CD14-positive monocyte (primary cell): ENCODE data around the gene PRR5. TPM values are rescaled to one million over a fixed set of nuclear protein-coding genes. Genes with fewer than 3 reads are reported as not detected.

Experiments used
- DNase-seq, 3 donors: peaks; one replicate each; pipeline ENCODE4 v3.0.0-alpha.2; 2011 to 2022
- H2AFZ ChIP-seq: 2 replicates; pipeline ENCODE4 v1.6.0; 2012; ENCODE audit warnings: mild to moderate bottlenecking, low read depth, low read length, inconsistent platforms; ENCODE audit not compliant: insufficient read depth, poor library complexity, severe bottlenecking
- H3K27ac ChIP-seq, 2 donors: 1 replicate in 1 of 2; 2 replicates in 1 of 2; pipeline ENCODE4 v1.5.1; 2012 to 2013; ENCODE audit warnings: low read length in 2 of 2, control low read depth in 1 of 2, inconsistent platforms in 1 of 2, low read depth in 1 of 2, mild to moderate bottlenecking in 1 of 2
- H3K27me3 ChIP-seq, 2 donors: one replicate each; pipeline versions ENCODE4 v1.6.0 to v1.6.1; 2011 to 2013; ENCODE audit warnings: low read length in 2 of 2; ENCODE audit not compliant: control insufficient read depth in 2 of 2, insufficient read depth in 2 of 2
- H3K36me3 ChIP-seq, 2 donors: replicated peaks in 1 of 2; 1 replicate in 1 of 2; 2 replicates in 1 of 2; pipeline versions ENCODE4 v1.5.1 to v1.6.1; 2012 to 2013; ENCODE audit warnings: low read length in 2 of 2, control low read depth in 1 of 2, inconsistent platforms in 1 of 2, mild to moderate bottlenecking in 1 of 2; ENCODE audit not compliant: insufficient read depth in 2 of 2, control insufficient read depth in 1 of 2
- H3K4me1 ChIP-seq, 2 donors: 1 replicate in 1 of 2; 2 replicates in 1 of 2; pipeline versions ENCODE4 v1.5.1 to v1.6.1; 2012 to 2013; ENCODE audit warnings: low read length in 2 of 2, control low read depth in 1 of 2, inconsistent platforms in 1 of 2, mild to moderate bottlenecking in 1 of 2, moderate library complexity in 1 of 2; ENCODE audit not compliant: insufficient read depth in 2 of 2, control insufficient read depth in 1 of 2
- H3K4me2 ChIP-seq: replicated peaks from 2 replicates; pipeline ENCODE3; 2012; ENCODE audit warnings: low read length, moderate library complexity, mild to moderate bottlenecking; ENCODE audit not compliant: poor library complexity, severe bottlenecking; ENCODE audit errors: extremely low read depth
- H3K4me3 ChIP-seq, 3 experiments: fragments of 200-600 bp in 1 of 3; sonication (generic) in 1 of 3; replicated peaks in 1 of 3; 1 replicate in 2 of 3; 2 replicates in 1 of 3; pipeline ENCODE4 v1.5.1; 2011 to 2013; ENCODE audit warnings: low read length in 3 of 3, mild to moderate bottlenecking in 3 of 3, control low read depth in 2 of 3, low read depth in 2 of 3, inconsistent platforms in 1 of 3, moderate library complexity in 1 of 3
- H3K79me2 ChIP-seq: 2 replicates; pipeline ENCODE4 v1.6.0; 2012; ENCODE audit warnings: mild to moderate bottlenecking, control low read depth, inconsistent platforms, low read length, moderate library complexity; ENCODE audit not compliant: insufficient read depth
- H3K9ac ChIP-seq: 2 replicates; pipeline ENCODE4 v1.6.0; 2017; ENCODE audit warnings: low read length, mild to moderate bottlenecking; ENCODE audit not compliant: insufficient read depth, poor library complexity, severe bottlenecking
- H3K9me3 ChIP-seq, 2 donors: replicated peaks in 1 of 2; 1 replicate in 1 of 2; 2 replicates in 1 of 2; pipeline versions ENCODE4 v1.5.1 to v1.6.1; 2012 to 2013; ENCODE audit warnings: low read length in 2 of 2, control low read depth in 1 of 2; ENCODE audit not compliant: control insufficient read depth in 1 of 2, insufficient read depth in 1 of 2
- H4K20me1 ChIP-seq: 2 replicates; pipeline ENCODE4 v1.6.0; 2012; ENCODE audit warnings: mild to moderate bottlenecking, low read length, control low read depth, moderate library complexity; ENCODE audit not compliant: insufficient read depth
- H3K27ac Mint-ChIP-seq, 7 donors: one replicate each; pipeline ENCODE4 v1.8.0; 2020; ENCODE audit warnings: mild to moderate bottlenecking in 7 of 7, mixed read lengths in 7 of 7, moderate library complexity in 6 of 7, inconsistent platforms in 2 of 7
- H3K27me3 Mint-ChIP-seq, 3 donors: one replicate each; pipeline ENCODE4 v1.8.0; 2021 to 2022; ENCODE audit warnings: low read depth in 3 of 3, mild to moderate bottlenecking in 3 of 3, mixed read lengths in 3 of 3, moderate library complexity in 3 of 3, inconsistent platforms in 1 of 3
- H3K36me3 Mint-ChIP-seq, 2 donors: one replicate each; pipeline ENCODE4 v1.8.0; 2020; ENCODE audit warnings: mixed read lengths in 2 of 2, inconsistent platforms in 1 of 2, mild to moderate bottlenecking in 1 of 2
- H3K4me1 Mint-ChIP-seq: one replicate; pipeline ENCODE4 v1.8.0; 2020; ENCODE audit warnings: mild to moderate bottlenecking, mixed read lengths
- H3K4me3 Mint-ChIP-seq, 2 donors: one replicate each; pipeline ENCODE4 v1.8.0; 2020; ENCODE audit warnings: mild to moderate bottlenecking in 2 of 2, mixed read lengths in 2 of 2, moderate library complexity in 1 of 2
- H3K9me3 Mint-ChIP-seq, 7 donors: one replicate each; pipeline ENCODE4 v1.8.0; 2020 to 2022; ENCODE audit warnings: mixed read lengths in 7 of 7, mild to moderate bottlenecking in 6 of 7, moderate library complexity in 6 of 7, inconsistent platforms in 2 of 7
- CTCF ChIP-seq: fragments of 200-600 bp; IDR thresholded peaks from one replicate; pipeline ENCODE4 v1.8.0; 2022; ENCODE audit warnings: antibody characterized with exemption, mild to moderate bottlenecking
- WGBS: methylation state at CpG from one replicate; pipeline ENCODE4 v1.1.5; 2013; ENCODE audit warnings: missing lambda C conversion rate; ENCODE audit not compliant: insufficient coverage; 5-methylcytosine and 5-hydroxymethylcytosine counted together
- intact Hi-C, 2 donors: fragments of 100-400 bp; cut with micrococcal nuclease; formaldehyde crosslinking; loops; one replicate each; pipeline versions ENCODE4 v1.15.0 to v1.15.1; 2023
- polyA plus RNA-seq, 3 donors: library from polyadenylated mRNA; depleted of rRNA in 1 of 3; unstranded in 2 of 3; stranded (reverse) in 1 of 3; fragments of 300-500 nt in 2 of 3; fragments of >200 nt in 1 of 3; fragmentation: Illumina TruSeq in 2 of 3; gene quantifications; 1 replicate in 2 of 3; 2 replicates in 1 of 3; pipeline ENCODE4 v1.2.3, GENCODE V29; 2012 to 2021

Gene PRR5
- polyA plus RNA-seq, 3 donors = 0.66 to 1.5 (median 1.2) TPM

GRCh38 chr22:44666207-44666585, 35.8 kb upstream of the PRR5 start:
- Histone ChIP-seq H3K27me3 (peaks cover 24 to 35% of the 10 kb centered on the region in 2 donors), H3K27ac (no peak overlapping the region), H3K36me3 (no peaks in the 10 kb centered on the region), H3K4me1 (peaks cover 50 to 56% of the 10 kb centered on the region in 2 donors), H3K4me3 (no peak overlapping the region), H3K4me2 (no peak overlapping the region), H3K79me2 (no peaks in the 10 kb centered on the region), H2AFZ (no peak overlapping the region), H3K9ac (no peak overlapping the region), H3K9me3 (peaks cover 11% of the 10 kb centered on the region in 2 donors), H4K20me1 (no peaks in the 10 kb centered on the region)
- H3K4me1 Mint-ChIP-seq = peaks cover 56% of the 10 kb centered on the region
- H3K27ac Mint-ChIP-seq = no peak overlapping the region
- TF ChIP-seq CTCF = no peak
- no peak overlapping the region for H3K4me3 Mint-ChIP-seq
- WGBS = 42% methylated on average over 2 of the region's 3 CpGs
- H3K9me3 Mint-ChIP-seq = peaks cover 0 to 15% (median 4%) of the 10 kb centered on the region in 7 donors
- no peak for DNase-seq
- intact Hi-C loops = no loop called here
- H3K36me3 Mint-ChIP-seq = peaks cover 3 to 8% of the 10 kb centered on the region in 2 donors
- peaks cover 36 to 44% (median 44%) of the 10 kb centered on the region in 3 donors for H3K27me3 Mint-ChIP-seq

GRCh38 chr22:44667276-44667675, 34.7 kb upstream of the PRR5 start:
- DNase-seq = no peak
- peaks cover 8 to 10% of the 10 kb centered on the region in 2 donors for H3K9me3 ChIP-seq
- H4K20me1 ChIP-seq = no peaks in the 10 kb centered on the region
- H3K36me3 ChIP-seq = no peaks in the 10 kb centered on the region
- intact Hi-C loops = no loop called here
- H3K36me3 Mint-ChIP-seq = peaks cover 3 to 10% of the 10 kb centered on the region in 2 donors
- no peak overlapping the region for H3K27ac Mint-ChIP-seq
- no peak overlapping the region for H3K4me2 ChIP-seq
- no peak overlapping the region for H2AFZ ChIP-seq
- no peak for TF ChIP-seq CTCF
- peak overlapping the region; percentile 58 to 72 for H3K4me3 Mint-ChIP-seq
- H3K9ac ChIP-seq = no peak overlapping the region
- H3K9me3 Mint-ChIP-seq = peaks cover 0 to 13% (median 4%) of the 10 kb centered on the region in 7 donors
- 85% methylated on average over 5 of the region's 5 CpGs for WGBS
- no peak overlapping the region for H3K27ac ChIP-seq
- H3K27me3 Mint-ChIP-seq = peaks cover 40 to 53% (median 45%) of the 10 kb centered on the region in 3 donors
- peaks cover 25 to 41% of the 10 kb centered on the region in 2 donors for H3K27me3 ChIP-seq
- no peaks in the 10 kb centered on the region for H3K79me2 ChIP-seq
- H3K4me3 ChIP-seq = no peak overlapping the region
- H3K4me1 ChIP-seq = peaks cover 56 to 64% of the 10 kb centered on the region in 2 donors
- peaks cover 65% of the 10 kb centered on the region for H3K4me1 Mint-ChIP-seq
